Body of pancreas (tissue), 4 donors: ENCODE results near the gene RGP1. TPM values are rescaled to one million over a fixed set of nuclear protein-coding genes. Genes with fewer than 3 reads are reported as not detected.
A peak's percentile ranks its signal among the peaks of the same experiment; 100 is the strongest.

Source experiments
- ATAC-seq: fragments of 150-250 bp; one replicate; pipeline ENCODE4 v1.9.1; 2016
- DNase-seq, 4 donors: peaks; one replicate each; pipeline ENCODE4 v3.0.0-alpha.2; 2019
- H3K27ac ChIP-seq, 4 donors: fragments of 200-600 bp; sonication (generic); 1 replicate in 3 of 4; 2 replicates in 1 of 4; pipeline versions ENCODE4 v1.5.1 to v1.6.1; 2016 to 2019; ENCODE audit warnings: mild to moderate bottlenecking in 1 of 4, mixed read lengths in 1 of 4, moderate library complexity in 1 of 4
- H3K27me3 ChIP-seq, 2 donors: fragments of 200-600 bp; sonication (generic); one replicate each; pipeline ENCODE4 v1.6.0; 2016; ENCODE audit warnings: mild to moderate bottlenecking in 1 of 2
- H3K36me3 ChIP-seq, 2 donors: fragments of 200-600 bp; sonication (generic); replicated peaks in 1 of 2; 2 replicates each; pipeline ENCODE4 v1.5.1; 2016; ENCODE audit warnings: low read depth in 2 of 2; ENCODE audit not compliant: insufficient read depth in 1 of 2
- H3K4me1 ChIP-seq: fragments of 200-600 bp; sonication (generic); one replicate; pipeline ENCODE4 v1.6.0; 2016
- H3K4me3 ChIP-seq, 2 donors: fragments of 200-600 bp; sonication (generic); 1 replicate in 1 of 2; 2 replicates in 1 of 2; pipeline ENCODE4 v1.5.1; 2016 to 2019
- H3K9me3 ChIP-seq, 3 donors: fragments of 200-600 bp; sonication (generic); 1 replicate in 2 of 3; 2 replicates in 1 of 3; pipeline ENCODE4 v1.5.1; 2016
- CTCF ChIP-seq, 7 experiments: fragments of 450-650 bp in 4 of 7; fragments of 200-600 bp in 3 of 7; sonication (generic) in 3 of 7; IDR thresholded peaks; one replicate each; pipeline ENCODE4 v1.5.1; 2016 to 2019; ENCODE audit warnings: antibody characterized with exemption in 7 of 7
- POLR2A ChIP-seq, 3 donors: fragments of 450-650 bp; IDR thresholded peaks; one replicate each; pipeline ENCODE4 v1.6.1; 2016; ENCODE audit warnings: antibody characterized with exemption in 3 of 3, mild to moderate bottlenecking in 2 of 3
- WGBS, 2 donors: methylation state at CpG; one replicate each; pipeline ENCODE4 v1.1.5; 2017; 5-methylcytosine and 5-hydroxymethylcytosine counted together
- intact Hi-C: fragments of 100-400 bp; cut with DNase I; formaldehyde crosslinking; loops from one replicate; pipeline ENCODE4 v1.15.1; 2023
- total RNA-seq, 2 donors: library from RNA; depleted of rRNA; stranded (reverse); fragments of >200 nt; gene quantifications; one replicate each; pipeline ENCODE4 v1.1.0, GENCODE V29; 2016

RGP1 gene
- total RNA-seq, 2 donors from 2014 or later: 15.3 to 18.1 TPM

GRCh38 chr9:35736201-35736633, 12.9 kb upstream of the RGP1 start:
- H3K27ac ChIP-seq: no peak overlapping the region
- no peaks in the 10 kb centered on the region for H3K27me3 ChIP-seq
- peaks cover 20 to 39% of the 10 kb centered on the region in 2 donors for H3K36me3 ChIP-seq
- WGBS, 2 donors: 30 to 61% methylated on average over 2 to 5 of the region's 5 CpGs
- ATAC-seq (no peak), DNase-seq (peak; percentile 68 to 79 (median 73))
- intact Hi-C loops: no loop called here
- no peaks in the 10 kb centered on the region for H3K9me3 ChIP-seq
- peak; percentile 62 to 81 (median 74) for TF ChIP-seq CTCF (IDR thresholded peaks at IDR 0.05)
- TF ChIP-seq POLR2A (IDR thresholded peaks at IDR 0.05): no peak
- H3K4me3 ChIP-seq: no peak overlapping the region
- peaks cover 14% of the 10 kb centered on the region for H3K4me1 ChIP-seq

- H3K9me3 ChIP-seq: no peaks in the 10 kb centered on the region
- TF ChIP-seq CTCF (IDR thresholded peaks at IDR 0.05) (no peak), POLR2A (IDR thresholded peaks at IDR 0.05) (no peak)
- H3K36me3 ChIP-seq: peaks cover 20 to 42% of the 10 kb centered on the region in 2 donors
- H3K4me1 ChIP-seq: peaks cover 13% of the 10 kb centered on the region
- DNase-seq (no peak), ATAC-seq (no peak)
- no peaks in the 10 kb centered on the region for H3K27me3 ChIP-seq
- intact Hi-C loops: no loop called here
- WGBS, 2 donors: 73 to 78% methylated on average over 6 to 7 of the region's 7 CpGs
- no peak overlapping the region for H3K4me3 ChIP-seq
- no peak overlapping the region for H3K27ac ChIP-seq
Measured at GRCh38 chr9:35737143-35737542, 11.9 kb upstream of the RGP1 start.

GRCh38 chr9:35738186-35738585, 10.9 kb upstream of the RGP1 start:
- 80 to 83% methylated on average over 4 of the region's 4 CpGs for WGBS, 2 donors
- TF ChIP-seq POLR2A (IDR thresholded peaks at IDR 0.05): no peak
- TF ChIP-seq CTCF (IDR thresholded peaks at IDR 0.05): no peak
- Histone ChIP-seq H3K4me3 (no peak overlapping the region), H3K4me1 (peaks cover 10% of the 10 kb centered on the region), H3K27ac (no peak overlapping the region), H3K9me3 (no peaks in the 10 kb centered on the region), H3K27me3 (no peaks in the 10 kb centered on the region), H3K36me3 (peaks cover 20 to 43% of the 10 kb centered on the region in 2 donors)
- DNase-seq (no peak), ATAC-seq (no peak)
- intact Hi-C loops: no loop called here

GRCh38 chr9:35738924-35739323, 10.2 kb upstream of the RGP1 start:
- H3K27me3 ChIP-seq: no peaks in the 10 kb centered on the region
- intact Hi-C loops: no loop called here
- peaks cover 3% of the 10 kb centered on the region for H3K4me1 ChIP-seq
- no peak for ATAC-seq
- WGBS, 2 donors: 85% methylated on average over 7 of the region's 7 CpGs
- H3K36me3 ChIP-seq: peaks cover 20 to 45% of the 10 kb centered on the region in 2 donors
- no peak overlapping the region for H3K4me3 ChIP-seq
- H3K27ac ChIP-seq: no peak overlapping the region
- no peak for TF ChIP-seq POLR2A (IDR thresholded peaks at IDR 0.05)
- no peak for TF ChIP-seq CTCF (IDR thresholded peaks at IDR 0.05)
- no peak for DNase-seq
- H3K9me3 ChIP-seq: no peaks in the 10 kb centered on the region

GRCh38 chr9:35740243-35740642, 8.8 kb upstream of the RGP1 start:
- no peaks in the 10 kb centered on the region for H3K9me3 ChIP-seq
- no peak overlapping the region for H3K27ac ChIP-seq
- 89 to 97% methylated on average over 5 to 6 of the region's 6 CpGs for WGBS, 2 donors
- no peaks in the 10 kb centered on the region for H3K4me1 ChIP-seq
- no peak overlapping the region for H3K4me3 ChIP-seq
- no peaks in the 10 kb centered on the region for H3K27me3 ChIP-seq
- H3K36me3 ChIP-seq: peaks cover 20 to 44% of the 10 kb centered on the region in 2 donors
- TF ChIP-seq CTCF (IDR thresholded peaks at IDR 0.05) (no peak), POLR2A (IDR thresholded peaks at IDR 0.05) (no peak)
- DNase-seq (peak in 1 of 4 donors; percentile 10), ATAC-seq (no peak)
- intact Hi-C loops: no loop called here
